Prostate gland (tissue), 2 donors: Measurements from ENCODE around the gene SPSB3. TPM values are rescaled to one million over a fixed set of nuclear protein-coding genes. Genes with fewer than 3 reads are reported as not detected.

Experiments
- DNase-seq: peaks from one replicate; pipeline ENCODE4 v3.0.0-alpha.2; 2019; ENCODE audit warnings: low spot score
- H3K27ac ChIP-seq, 2 donors: fragments of 200-600 bp; sonication (generic); 2 replicates each; pipeline ENCODE4 v1.5.1; 2017 to 2019
- H3K27me3 ChIP-seq: fragments of 200-600 bp; sonication (generic); replicated peaks from 2 replicates; pipeline ENCODE4 v1.5.1; 2019; ENCODE audit not compliant: insufficient read depth
- H3K36me3 ChIP-seq, 2 donors: fragments of 200-600 bp; sonication (generic); 1 replicate in 1 of 2; 2 replicates in 1 of 2; pipeline versions ENCODE4 v1.5.1 to v1.8.1; 2017 to 2019
- H3K4me1 ChIP-seq: fragments of 200-600 bp; sonication (generic); replicated peaks from 2 replicates; pipeline ENCODE4 v1.5.1; 2019
- H3K4me3 ChIP-seq, 2 donors: fragments of 200-600 bp; sonication (generic); 2 replicates each; pipeline ENCODE4 v1.5.1; 2017 to 2019
- H3K9me3 ChIP-seq: fragments of 200-600 bp; sonication (generic); 2 replicates; pipeline ENCODE4 v1.5.1; 2017
- CTCF ChIP-seq, 4 experiments: fragments of 200-600 bp in 2 of 4; fragments of 450-650 bp in 2 of 4; sonication (generic) in 2 of 4; IDR thresholded peaks; 1 replicate in 3 of 4; 2 replicates in 1 of 4; pipeline ENCODE4 v1.5.1; 2016 to 2019; ENCODE audit warnings: antibody characterized with exemption in 4 of 4, mild to moderate bottlenecking in 2 of 4, moderate library complexity in 2 of 4
- POLR2A ChIP-seq: fragments of 450-650 bp; IDR thresholded peaks from one replicate; pipeline ENCODE4 v1.6.1; 2016; ENCODE audit warnings: antibody characterized with exemption, mild to moderate bottlenecking
- POLR2AphosphoS5 ChIP-seq: sonication (generic); formaldehyde crosslinking; IDR thresholded peaks from one replicate; pipeline ENCODE4 v1.6.1; 2017; ENCODE audit warnings: antibody characterized with exemption
- WGBS: methylation state at CpG from one replicate; pipeline ENCODE4 v1.1.5; 2018; 5-methylcytosine and 5-hydroxymethylcytosine counted together
- intact Hi-C: fragments of 100-400 bp; cut with DNase I; formaldehyde crosslinking; loops from one replicate; pipeline ENCODE4 v1.14.2; 2022
- total RNA-seq, 2 donors: library from RNA; depleted of rRNA; stranded (reverse); fragments of >200 nt; gene quantifications; one replicate each; pipeline ENCODE4 v1.1.0, GENCODE V29; 2016

The SPSB3 gene
- total RNA-seq, 2 donors from 2014 or later, result 87.8 to 138 TPM

GRCh38 chr16:1743376-1744337 is 38.7 kb downstream of the SPSB3 start:
- intact Hi-C loops, result no loop called here

GRCh38 chr16:1741553-1742165 is 40.7 kb downstream of the SPSB3 start:
- no peaks in the 10 kb centered on the region for H3K27me3 ChIP-seq
- 93% methylated on average over 18 of the region's 19 CpGs for WGBS
- no peak overlapping the region for H3K27ac ChIP-seq
- no peak overlapping the region for H3K4me3 ChIP-seq
- intact Hi-C loops, result no loop called here
- no peaks in the 10 kb centered on the region for H3K36me3 ChIP-seq
- H3K9me3 ChIP-seq, result no peaks in the 10 kb centered on the region
- TF ChIP-seq CTCF (IDR thresholded peaks at IDR 0.05) (no peak), POLR2AphosphoS5 (no peak), POLR2A (no peak)
- DNase-seq, result no peak
- no peaks in the 10 kb centered on the region for H3K4me1 ChIP-seq

More at GRCh38 chr16:1743376-1744337, 38.7 kb downstream of the SPSB3 start:
- H3K36me3 ChIP-seq, result peaks cover 6 to 7% of the 10 kb centered on the region in 2 donors
- no peak overlapping the region for H3K27ac ChIP-seq
- H3K4me1 ChIP-seq, result no peaks in the 10 kb centered on the region
- no peak for DNase-seq
- no peaks in the 10 kb centered on the region for H3K27me3 ChIP-seq
- 87% methylated on average over 29 of the region's 32 CpGs for WGBS
- TF ChIP-seq POLR2A, result no peak
- TF ChIP-seq CTCF (IDR thresholded peaks at IDR 0.05), result no peak
- TF ChIP-seq POLR2AphosphoS5, result no peak
- no peak overlapping the region for H3K4me3 ChIP-seq
- no peaks in the 10 kb centered on the region for H3K9me3 ChIP-seq

- H3K27me3 ChIP-seq, result no peaks in the 10 kb centered on the region
- no peak overlapping the region for H3K4me3 ChIP-seq
- no peak for DNase-seq
- H3K9me3 ChIP-seq, result no peaks in the 10 kb centered on the region
- 90% methylated on average over 30 of the region's 30 CpGs for WGBS
- H3K36me3 ChIP-seq, result no peaks in the 10 kb centered on the region
- no peaks in the 10 kb centered on the region for H3K4me1 ChIP-seq
- intact Hi-C loops, result no loop called here
- TF ChIP-seq POLR2A (no peak), CTCF (IDR thresholded peaks at IDR 0.05) (no peak), POLR2AphosphoS5 (no peak)
- H3K27ac ChIP-seq, result no peak overlapping the region
Observed at GRCh38 chr16:1740781-1741490, 41.4 kb downstream of the SPSB3 start.

GRCh38 chr16:1740234-1740633 is 42.1 kb downstream of the SPSB3 start:
- WGBS, result 93% methylated on average over 33 of the region's 33 CpGs
- DNase-seq, result no peak
- no peaks in the 10 kb centered on the region for H3K27me3 ChIP-seq
- no peaks in the 10 kb centered on the region for H3K36me3 ChIP-seq
- intact Hi-C loops, result no loop called here
- TF ChIP-seq CTCF (IDR thresholded peaks at IDR 0.05) (no peak), POLR2AphosphoS5 (no peak), POLR2A (no peak)
- H3K4me3 ChIP-seq, result no peak overlapping the region
- H3K27ac ChIP-seq, result no peak overlapping the region
- no peaks in the 10 kb centered on the region for H3K4me1 ChIP-seq
- H3K9me3 ChIP-seq, result no peaks in the 10 kb centered on the region
